SKM-1 (cell line): ENCODE data around the gene POFUT1.
"Not testable (repeated sequence)": the region's sequence is repeated elsewhere in the genome, so short reads cannot be mapped to it uniquely, and the experiment has no call there.

Experiments used
- DNase-seq: peaks from one replicate; lab custom pipeline; 2025; ENCODE audit not compliant: unreplicated experiment; lab: John Stamatoyannopoulos, UW

POFUT1 gene

GRCh38 chr20:32188376-32189122 is 19.1 kb upstream of the POFUT1 start:
- no peak for DNase-seq

- no peak for DNase-seq
Measured at GRCh38 chr20:32189123-32189410, 18.6 kb upstream of the POFUT1 start.

DNA sequence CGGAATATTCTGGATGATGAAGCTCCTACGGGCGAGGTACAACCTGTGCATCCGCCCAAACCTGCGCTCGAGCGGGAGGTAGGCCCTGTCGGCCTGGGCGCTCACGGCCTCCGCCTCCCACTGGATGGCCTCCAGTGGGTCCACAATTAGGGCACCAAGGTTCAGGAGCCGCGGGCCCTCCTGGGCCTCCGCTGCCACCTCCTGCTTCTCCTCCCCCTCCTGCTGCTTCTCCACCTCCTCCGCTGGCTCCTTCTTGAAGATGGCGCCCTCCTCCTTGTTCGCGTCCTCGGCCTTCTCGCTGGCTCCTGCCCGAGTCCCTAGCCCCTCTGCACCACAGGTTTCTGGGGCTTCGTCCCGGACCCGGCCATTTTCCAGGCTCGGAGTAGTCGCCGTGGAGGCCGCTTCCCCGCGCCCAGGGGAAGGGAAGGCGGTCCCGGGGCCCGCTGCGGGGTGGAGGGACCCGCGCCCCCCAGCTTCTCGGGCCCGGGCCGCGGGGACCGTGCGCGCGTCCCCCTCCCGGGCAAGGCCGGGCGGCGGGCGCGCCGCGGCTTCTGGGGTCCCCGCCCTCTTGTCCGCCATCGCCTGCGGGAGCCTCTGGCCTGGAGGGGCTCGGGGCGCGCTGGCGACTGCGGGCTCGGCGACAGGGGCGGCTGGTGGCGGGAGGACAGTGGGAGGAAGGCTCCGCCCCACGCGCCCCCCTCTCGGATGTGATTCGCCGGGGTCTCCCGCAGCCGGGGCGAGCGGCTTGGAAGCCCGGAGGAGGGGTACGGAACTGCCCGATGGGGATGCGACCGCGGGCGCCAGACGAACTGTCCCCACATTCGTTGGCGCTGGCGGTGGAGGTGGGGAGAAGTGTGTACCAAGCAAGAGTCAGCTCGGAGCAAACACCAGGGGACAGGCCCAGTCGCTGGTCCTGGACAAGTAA is 17.7 kb upstream of the POFUT1 start:
- no peak for DNase-seq

- no peak for DNase-seq
Measured at GRCh38 chr20:32190616-32191415, 16.9 kb upstream of the POFUT1 start.

GRCh38 chr20:32191422-32191821 is 16.3 kb upstream of the POFUT1 start:
- DNase-seq, result no peak

DNA sequence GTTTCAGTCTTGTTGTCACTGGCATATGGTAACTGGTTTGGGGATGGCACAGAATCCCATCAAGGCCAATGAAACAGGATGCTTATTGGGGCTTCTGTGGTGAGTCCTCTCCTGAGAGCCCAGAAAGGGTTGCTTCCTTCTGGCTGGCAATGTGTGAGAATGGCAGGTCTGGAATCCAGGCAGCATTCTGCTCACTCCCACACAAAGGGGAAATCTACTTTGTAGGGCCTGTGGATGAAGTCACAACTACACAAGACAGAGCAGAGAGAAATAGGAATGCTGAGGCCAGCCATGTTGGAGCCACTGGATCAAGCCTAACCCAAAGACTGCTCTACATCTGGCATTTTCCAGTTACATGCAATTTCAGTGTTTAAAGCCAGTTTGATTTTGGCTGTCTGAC is 15.8 kb upstream of the POFUT1 start:
- DNase-seq, result no peak

- DNase-seq, result no peak
Measured at GRCh38 chr20:32192698-32193097, 15.0 kb upstream of the POFUT1 start.

GRCh38 chr20:32193336-32193735 is 14.3 kb upstream of the POFUT1 start:
- not testable (repeated sequence) for DNase-seq

DNA sequence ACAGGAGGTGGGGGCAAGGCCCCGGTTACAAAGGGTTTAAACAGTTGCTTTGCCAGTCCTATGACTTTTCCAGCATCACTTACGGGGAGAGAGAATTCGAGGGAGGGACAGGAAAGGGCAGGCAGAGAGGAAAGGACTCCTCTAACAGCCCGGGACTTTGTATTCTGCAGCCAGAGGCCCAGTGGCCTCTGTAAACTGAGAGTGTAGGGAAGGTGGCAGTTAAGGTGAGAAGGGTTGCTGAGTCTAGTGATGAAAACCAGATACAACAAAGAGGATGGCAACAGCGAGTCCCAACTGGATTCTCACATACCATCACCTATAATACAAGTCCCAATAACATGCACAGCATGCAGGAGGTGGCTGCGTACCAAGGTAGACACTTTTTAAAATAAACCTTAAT is 13.7 kb upstream of the POFUT1 start:
- DNase-seq, result no peak

GRCh38 chr20:32195581-32195980 is 12.1 kb upstream of the POFUT1 start:
- DNase-seq, result no peak

GRCh38 chr20:32196613-32197012 is 11.1 kb upstream of the POFUT1 start:
- DNase-seq, result not testable (repeated sequence)

DNA sequence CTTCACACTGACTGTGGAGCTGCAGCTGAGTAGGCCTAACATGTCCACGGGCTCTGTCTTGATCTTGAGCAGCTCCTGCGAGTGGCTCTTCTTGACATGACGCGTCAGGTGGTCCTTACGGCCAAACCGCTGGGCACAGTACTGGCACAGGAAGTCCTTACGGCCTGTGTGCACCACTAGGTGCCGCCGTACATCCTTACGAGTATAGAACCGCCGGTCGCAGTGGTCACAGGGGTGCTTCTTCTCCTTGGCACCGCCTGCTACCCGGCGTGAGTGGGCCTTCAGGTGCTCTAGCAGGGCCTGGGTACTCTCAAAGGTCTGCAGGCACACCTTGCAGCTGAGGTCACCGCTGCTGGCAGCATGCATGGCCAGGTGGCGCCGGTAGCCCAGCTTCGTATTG is 10.5 kb upstream of the POFUT1 start:
- not testable (repeated sequence) for DNase-seq

DNA sequence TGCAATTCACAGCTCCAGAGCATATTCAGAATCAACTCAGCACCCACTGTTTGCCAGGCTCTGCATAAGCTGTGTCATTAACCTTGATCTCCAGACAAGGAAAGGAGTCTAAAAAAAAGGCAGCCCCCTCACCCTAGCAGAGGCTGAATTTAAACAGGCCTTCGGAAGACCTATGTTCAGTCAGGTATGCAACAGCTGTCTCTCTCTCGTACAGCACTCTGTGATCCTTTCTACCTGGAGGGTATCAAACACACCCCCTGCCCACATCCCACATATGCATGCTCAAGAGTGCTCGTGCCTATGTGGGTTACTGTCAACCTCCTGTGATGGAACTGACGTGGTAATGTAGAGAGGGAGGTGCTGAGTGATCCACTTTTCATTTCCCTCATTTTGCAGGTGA is 8.7 kb upstream of the POFUT1 start:
- DNase-seq, result no peak

DNA sequence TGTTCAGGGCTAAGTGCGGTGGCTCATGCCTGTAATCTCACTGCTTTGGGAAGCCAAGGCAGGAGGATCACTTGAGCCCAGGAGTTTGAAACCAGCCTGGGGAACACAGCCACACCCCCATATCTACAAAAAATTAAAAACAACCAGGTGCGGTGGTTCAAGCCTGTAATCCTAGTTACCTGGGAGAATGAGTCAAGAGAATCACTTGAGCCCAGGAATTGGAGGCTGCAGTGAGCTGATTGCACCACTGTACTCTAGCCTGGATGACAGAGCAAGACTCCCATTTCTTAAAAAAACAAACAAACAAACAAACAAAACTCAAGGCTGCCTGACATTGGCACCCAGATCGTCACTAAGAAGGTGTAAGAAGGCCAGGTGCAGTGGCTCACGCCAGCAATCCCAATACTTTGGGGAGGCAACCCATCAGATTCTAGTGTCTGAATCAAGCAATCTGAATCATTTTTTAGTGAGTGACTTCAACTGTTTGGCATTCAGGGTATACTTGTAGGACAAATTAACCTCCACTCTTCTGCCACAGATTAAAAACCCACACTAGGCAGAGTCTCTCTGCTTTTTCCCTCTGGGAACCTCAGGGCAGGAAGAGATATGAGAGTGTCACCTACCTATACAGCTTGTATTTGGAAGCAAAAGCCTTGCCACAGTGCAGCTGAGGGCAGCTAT is 6.2 kb upstream of the POFUT1 start:
- no peak for DNase-seq

- no peak for DNase-seq
Measured at GRCh38 chr20:32201977-32202363, 5.7 kb upstream of the POFUT1 start.

- DNase-seq, result no peak
Measured at GRCh38 chr20:32203356-32204204, 4.1 kb upstream of the POFUT1 start.

- no peak for DNase-seq
Measured at GRCh38 chr20:32204205-32205109, 3.2 kb upstream of the POFUT1 start.

- peak; percentile 68 for DNase-seq
Measured at GRCh38 chr20:32205110-32205842, 2.4 kb upstream of the POFUT1 start.
